Activated B cell treated with CpG ODN at 0.5 μM for 24 hours (primary cell): ENCODE results near the gene ATG5. TPM values are rescaled to one million over a fixed set of nuclear protein-coding genes. Genes with fewer than 3 reads are reported as not detected.

Experiments
- ATAC-seq: fragments of 200-7000 bp; cut with Tn5 transposase; one replicate; pipeline ENCODE4 v1.10.0; 2021; ENCODE audit warnings: low read depth, mild to moderate bottlenecking, moderate library complexity
- CTCF ChIA-PET: fragments of 350-600 bp; sonication (Branson Sonifier 250); formaldehyde crosslinking; loops from one replicate; lab custom pipeline; 2021; ENCODE audit warnings: antibody characterized with exemption; lab: Charles Lee
- POLR2A ChIA-PET: fragments of 350-600 bp; sonication (Branson Sonifier 250); formaldehyde crosslinking; loops from one replicate; lab custom pipeline; 2021; ENCODE audit warnings: antibody characterized with exemption; lab: Charles Lee
- DNase-seq: peaks from one replicate; pipeline ENCODE4 v3.0.0; 2022
- H3K27ac Mint-ChIP-seq: one replicate; pipeline ENCODE4 v1.8.0; 2020; ENCODE audit warnings: mixed read lengths
- H3K27me3 Mint-ChIP-seq: one replicate; pipeline ENCODE4 v1.8.0; 2021; ENCODE audit warnings: mixed read lengths
- H3K36me3 Mint-ChIP-seq: one replicate; pipeline ENCODE4 v1.8.0; 2021; ENCODE audit warnings: low read depth, mixed read lengths
- H3K4me1 Mint-ChIP-seq: one replicate; pipeline ENCODE4 v1.8.0; 2021; ENCODE audit warnings: mixed read lengths
- H3K4me3 Mint-ChIP-seq: one replicate; pipeline ENCODE4 v1.8.0; 2020; ENCODE audit warnings: mild to moderate bottlenecking, mixed read lengths
- H3K9me3 Mint-ChIP-seq: one replicate; pipeline ENCODE4 v1.8.0; 2020; ENCODE audit warnings: mixed read lengths
- intact Hi-C: fragments of 100-400 bp; cut with micrococcal nuclease; formaldehyde crosslinking; loops from one replicate; pipeline ENCODE4 v1.15.1; 2024
- total RNA-seq: library from RNA; stranded (reverse); gene quantifications from 2 replicates; pipeline ENCODE4 v1.2.3, GENCODE V29; 2022
- TF ChIP-seq, protein P1 (sequence below): fragments of 200-600 bp; IDR thresholded peaks from one replicate; pipeline ENCODE4 v1.8.0; 2022; ENCODE audit warnings: antibody characterized with exemption, mild to moderate bottlenecking

Gene ATG5
- total RNA-seq, 1 donor from 2014 or later: 30.3 TPM

DNA sequence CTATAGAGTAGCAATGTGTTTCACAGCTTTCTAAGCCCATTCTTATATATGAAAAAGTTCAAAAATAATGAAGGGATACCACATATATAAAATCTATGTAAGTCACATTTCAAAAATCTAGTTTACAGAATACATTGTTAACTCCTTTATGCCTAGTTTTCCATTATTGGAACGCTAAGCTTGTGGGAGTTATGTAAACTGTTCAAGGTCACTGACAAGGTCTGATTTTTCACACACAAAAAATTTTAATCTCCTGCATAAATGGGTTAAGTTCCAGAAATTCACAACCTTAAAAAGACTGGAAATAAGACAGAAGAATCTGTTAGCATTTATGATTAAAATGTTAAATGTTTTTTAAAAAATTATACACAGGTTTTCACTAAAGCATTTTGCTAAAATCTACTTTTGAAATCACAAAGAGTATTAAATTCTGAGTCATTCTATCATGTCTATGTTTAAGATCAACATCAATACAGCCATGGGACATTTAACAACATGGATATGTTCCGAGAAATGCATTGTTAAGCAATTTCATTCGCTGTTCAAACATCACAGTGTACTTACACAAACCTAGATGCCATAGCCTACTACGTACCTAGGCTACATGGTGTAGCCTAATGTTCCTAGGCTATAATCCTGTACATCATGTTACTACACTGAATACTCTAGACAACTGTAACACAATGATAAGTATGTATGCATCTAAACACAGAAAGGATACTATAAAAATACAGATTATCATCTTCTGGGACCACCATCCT lies 25.4 kb downstream of the ATG5 start:
- Mint-ChIP-seq H3K4me3 (no peak overlapping the region), H3K4me1 (no peaks in the 10 kb centered on the region), H3K9me3 (no peaks in the 10 kb centered on the region), H3K27ac (no peak overlapping the region), H3K36me3 (peaks cover 4% of the 10 kb centered on the region), H3K27me3 (no peaks in the 10 kb centered on the region)
- intact Hi-C loops: loop anchor here (2.0 to 10.0 kb wide), 3 partner anchors 78 to 1213 kb away; no protein-coding TSS in a partner anchor
- ATAC-seq (no peak), DNase-seq (no peak)
- POLR2A ChIA-PET: no interaction called here
- TF ChIP-seq, protein P1, sequence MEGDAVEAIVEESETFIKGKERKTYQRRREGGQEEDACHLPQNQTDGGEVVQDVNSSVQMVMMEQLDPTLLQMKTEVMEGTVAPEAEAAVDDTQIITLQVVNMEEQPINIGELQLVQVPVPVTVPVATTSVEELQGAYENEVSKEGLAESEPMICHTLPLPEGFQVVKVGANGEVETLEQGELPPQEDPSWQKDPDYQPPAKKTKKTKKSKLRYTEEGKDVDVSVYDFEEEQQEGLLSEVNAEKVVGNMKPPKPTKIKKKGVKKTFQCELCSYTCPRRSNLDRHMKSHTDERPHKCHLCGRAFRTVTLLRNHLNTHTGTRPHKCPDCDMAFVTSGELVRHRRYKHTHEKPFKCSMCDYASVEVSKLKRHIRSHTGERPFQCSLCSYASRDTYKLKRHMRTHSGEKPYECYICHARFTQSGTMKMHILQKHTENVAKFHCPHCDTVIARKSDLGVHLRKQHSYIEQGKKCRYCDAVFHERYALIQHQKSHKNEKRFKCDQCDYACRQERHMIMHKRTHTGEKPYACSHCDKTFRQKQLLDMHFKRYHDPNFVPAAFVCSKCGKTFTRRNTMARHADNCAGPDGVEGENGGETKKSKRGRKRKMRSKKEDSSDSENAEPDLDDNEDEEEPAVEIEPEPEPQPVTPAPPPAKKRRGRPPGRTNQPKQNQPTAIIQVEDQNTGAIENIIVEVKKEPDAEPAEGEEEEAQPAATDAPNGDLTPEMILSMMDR: no peak
- CTCF ChIA-PET: interaction anchor here (1.0 to 2.5 kb wide), 5 partner anchors 76 to 869 kb away, joined by 3 to 11 read pairs (median 7); no protein-coding TSS in a partner anchor

DNA sequence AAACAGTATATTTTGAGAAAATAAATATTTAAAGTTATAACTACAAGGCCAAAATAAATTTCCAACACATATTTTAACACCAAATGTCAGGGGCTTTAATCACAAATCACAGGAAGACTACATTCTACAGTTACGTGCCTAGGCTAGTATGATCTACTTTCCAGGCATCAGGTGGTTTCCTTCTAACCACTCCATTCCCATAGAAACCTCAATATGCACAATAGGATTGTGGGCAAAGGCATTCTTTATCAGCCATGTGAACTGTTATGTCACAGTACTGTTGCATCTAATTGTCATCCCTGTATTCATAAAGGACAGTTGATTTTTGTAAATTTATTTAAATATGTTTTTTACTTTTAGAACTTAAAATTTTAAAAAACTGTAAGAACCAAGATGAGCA lies 32.4 kb downstream of the ATG5 start:
- peaks cover 43% of the 10 kb centered on the region for H3K36me3 Mint-ChIP-seq
- intact Hi-C loops: no loop called here
- DNase-seq (no peak), ATAC-seq (no peak)
- H3K27ac Mint-ChIP-seq: no peak overlapping the region
- no peaks in the 10 kb centered on the region for H3K9me3 Mint-ChIP-seq
- no peak overlapping the region for H3K4me3 Mint-ChIP-seq
- ChIA-PET CTCF (no interaction called here), POLR2A (interaction anchor here (0.7 kb wide), 1 partner anchor 26 kb away, joined by 5 read pairs; no protein-coding TSS in a partner anchor)
- TF ChIP-seq, protein P1: no peak
- H3K4me1 Mint-ChIP-seq: no peaks in the 10 kb centered on the region
- no peaks in the 10 kb centered on the region for H3K27me3 Mint-ChIP-seq

DNA sequence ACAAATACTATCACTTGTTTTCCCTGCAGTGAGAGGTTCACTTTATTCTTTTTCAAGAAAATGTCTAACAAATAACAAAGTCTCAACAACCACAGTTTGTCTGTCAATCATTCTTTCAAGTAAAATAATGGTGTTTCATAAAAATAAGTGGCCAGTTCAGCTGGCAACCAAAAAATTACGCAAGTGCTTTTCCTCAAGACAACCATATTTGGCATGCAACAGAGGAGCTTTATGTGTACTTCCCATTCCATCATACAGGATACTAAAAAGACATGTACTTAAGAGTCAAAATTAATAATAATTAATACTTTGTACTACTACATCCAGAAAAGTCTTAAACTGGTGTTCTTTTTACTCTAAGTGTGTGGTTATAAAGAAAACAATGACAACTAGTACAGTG lies 34.6 kb downstream of the ATG5 start:
- POLR2A ChIA-PET: interaction anchor here (0.7 kb wide), 1 partner anchor 141 kb away, joined by 3 read pairs; no protein-coding TSS in a partner anchor
- Mint-ChIP-seq H3K4me3 (no peak overlapping the region), H3K4me1 (peaks cover 2% of the 10 kb centered on the region), H3K27ac (no peak overlapping the region), H3K27me3 (no peaks in the 10 kb centered on the region), H3K9me3 (no peaks in the 10 kb centered on the region), H3K36me3 (peaks cover 51% of the 10 kb centered on the region)
- intact Hi-C loops: no loop called here
- no peak for DNase-seq
- TF ChIP-seq, protein P1: no peak
- CTCF ChIA-PET: no interaction called here
- no peak for ATAC-seq

DNA sequence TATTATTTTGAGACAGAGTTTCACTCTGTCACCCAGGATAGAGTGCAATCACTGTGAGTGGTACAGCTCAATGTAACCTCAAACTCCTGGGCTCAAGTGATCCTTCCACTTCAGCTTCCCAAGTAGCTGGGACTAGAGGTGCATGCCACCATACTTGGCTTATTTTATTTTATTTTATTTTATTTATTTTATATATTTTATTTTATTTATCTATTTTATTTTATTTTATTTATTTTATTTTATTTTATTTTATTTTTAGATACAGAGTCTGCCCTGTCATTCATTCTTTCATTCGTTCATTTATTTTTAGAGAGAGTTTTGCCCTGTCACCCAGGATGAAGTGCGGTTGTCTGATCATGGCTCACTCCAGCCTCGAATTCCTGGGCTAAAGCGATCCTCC lies 35.5 kb downstream of the ATG5 start:
- no peaks in the 10 kb centered on the region for H3K27me3 Mint-ChIP-seq
- H3K27ac Mint-ChIP-seq: no peak overlapping the region
- DNase-seq: no peak
- no peak overlapping the region for H3K4me3 Mint-ChIP-seq
- peaks cover 2% of the 10 kb centered on the region for H3K4me1 Mint-ChIP-seq
- H3K36me3 Mint-ChIP-seq: peaks cover 51% of the 10 kb centered on the region
- no peak for ATAC-seq
- H3K9me3 Mint-ChIP-seq: no peaks in the 10 kb centered on the region
- TF ChIP-seq, protein P1: no peak
- ChIA-PET POLR2A (no interaction called here), CTCF (no interaction called here)
- intact Hi-C loops: no loop called here

DNA sequence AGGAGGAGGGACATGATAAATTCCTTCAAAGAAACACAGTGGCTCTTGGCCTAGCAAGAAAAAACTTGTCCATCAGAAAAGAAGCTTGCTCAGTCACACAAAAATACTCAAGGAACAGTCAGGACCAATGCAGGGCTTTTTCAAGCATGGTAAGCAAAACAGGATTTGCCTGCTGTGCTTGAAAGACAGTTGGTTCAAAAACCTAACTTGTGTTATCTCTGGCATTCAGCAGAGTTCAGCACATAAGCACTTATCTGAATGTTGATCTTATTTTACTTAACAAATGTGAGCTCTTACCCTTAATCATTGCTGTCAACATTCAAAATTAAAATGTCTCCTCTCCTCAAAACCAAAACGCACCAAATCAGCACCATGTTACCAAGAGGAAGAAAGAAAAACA lies 38.3 kb downstream of the ATG5 start:
- TF ChIP-seq, protein P1: no peak
- DNase-seq: no peak
- Mint-ChIP-seq H3K27ac (no peak overlapping the region), H3K36me3 (peaks cover 40% of the 10 kb centered on the region), H3K9me3 (no peaks in the 10 kb centered on the region), H3K27me3 (no peaks in the 10 kb centered on the region), H3K4me3 (no peak overlapping the region), H3K4me1 (peaks cover 6% of the 10 kb centered on the region)
- ChIA-PET CTCF (no interaction called here), POLR2A (no interaction called here)
- no peak for ATAC-seq
- intact Hi-C loops: no loop called here
